ENCODE measurements around the gene STK33. TPM values are rescaled to one million over a fixed set of nuclear protein-coding genes. Genes with fewer than 3 reads are reported as not detected.

The STK33 gene
- total and polyA plus RNA-seq, 2 of the 13 experiments (the other 11 are each of a cell fraction or from before 2014, with no cell fraction given): 2.7 to 12.6 TPM

DNA sequence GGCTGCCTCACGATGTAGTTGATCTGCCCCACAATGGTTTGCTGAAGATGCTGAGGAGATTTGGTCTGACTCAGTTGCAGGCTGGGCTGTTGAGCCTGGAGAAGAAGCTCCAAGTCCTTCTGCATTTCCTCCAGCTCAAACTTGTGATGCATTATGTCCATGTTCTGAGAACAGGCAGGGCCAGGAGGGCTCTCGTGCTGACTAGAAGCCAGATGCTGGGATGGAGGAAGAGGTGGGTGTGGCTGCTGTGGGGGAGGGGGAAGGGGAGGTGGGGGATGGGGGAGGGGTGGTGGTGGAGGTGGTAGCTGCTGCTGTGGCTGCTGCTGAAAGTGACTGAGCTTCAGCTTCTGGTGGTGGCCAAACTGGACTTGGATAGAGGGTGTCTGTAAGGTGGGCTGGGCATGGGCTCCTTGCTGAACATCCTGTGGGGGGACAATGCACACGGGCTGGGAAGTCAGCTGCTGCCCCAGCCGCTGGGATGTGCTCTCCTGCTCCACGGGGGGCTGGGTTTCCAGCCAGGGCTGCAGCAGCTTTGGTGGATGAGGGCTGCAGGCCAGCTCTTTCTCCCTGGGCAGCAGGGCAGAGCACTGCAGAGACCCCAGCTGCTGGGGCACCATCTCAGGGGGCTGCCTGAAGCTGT lies 46.4 kb upstream of the STK33 start:
- 100% methylated on average over 3 of the region's 5 CpGs for WGBS (ENCODE audit: low lambda C conversion rate)
- ChIA-PET CTCF (ENCODE audit: low intra/inter-chr PET ratio, low total read pairs) (no interaction called here), POLR2A (interaction anchor here (1.3 kb wide), 1 partner anchor 42 kb away, joined by 3 read pairs; the partner anchor contains the start of genes RPL27A and TRIM66)
- H3K4me1 ChIP-seq (ENCODE audit: insufficient read depth, low read length): no peaks in the 10 kb centered on the region
- H3K36me3 ChIP-seq (replicated peaks in 1 of 2; ENCODE audit: control insufficient read depth in 1 of 2, insufficient read depth in 2 of 2, low read length in 2 of 2): peaks cover 29 to 48% of the 10 kb centered on the region in 2 experiments
- FAIRE-seq (no peak), ATAC-seq (no peak), DNase-seq (ENCODE audit: low spot score) (no peak)
- H3K4me2 ChIP-seq (ENCODE audit: low read depth, low read length): no peak overlapping the region
- no peaks in the 10 kb centered on the region for H3K9me3 ChIP-seq (ENCODE audit: low read length)
- H3K4me3 ChIP-seq (replicated peaks in 1 of 3; ENCODE audit: insufficient read depth in 1 of 3, low read depth in 2 of 3, low read length in 3 of 3): no peak overlapping the region
- H2AFZ ChIP-seq (ENCODE audit: low read length): no peak overlapping the region
- no peaks in the 10 kb centered on the region for H3K79me2 ChIP-seq (ENCODE audit: insufficient read depth, low read length)
- TF ChIP-seq, protein P1, sequence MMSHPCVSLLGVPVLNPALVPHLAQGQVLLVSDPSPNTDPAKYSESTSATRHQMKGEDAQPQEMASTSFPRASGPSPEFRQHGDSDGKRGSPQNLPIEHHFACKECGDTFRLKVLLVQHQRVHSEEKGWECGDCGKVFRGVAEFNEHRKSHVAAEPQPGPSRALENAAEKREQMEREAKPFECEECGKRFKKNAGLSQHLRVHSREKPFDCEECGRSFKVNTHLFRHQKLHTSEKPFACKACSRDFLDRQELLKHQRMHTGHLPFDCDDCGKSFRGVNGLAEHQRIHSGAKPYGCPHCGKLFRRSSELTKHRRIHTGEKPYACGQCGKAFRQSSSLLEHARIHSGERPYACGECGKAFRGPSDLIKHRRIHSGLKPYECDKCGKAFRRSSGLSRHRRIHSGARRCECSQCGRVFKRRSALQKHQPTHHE (CRISPR knock-in tag; IDR thresholded peaks at IDR 0.05; ENCODE audit: borderline replicate concordance): no peak
- TF ChIP-seq ELF3 (CRISPR knock-in tag; IDR thresholded peaks at IDR 0.05) (no peak), ZNF766 (CRISPR knock-in tag; IDR thresholded peaks at IDR 0.05; ENCODE audit: borderline replicate concordance) (no peak), RXRB (CRISPR knock-in tag; IDR thresholded peaks at IDR 0.05; ENCODE audit: borderline replicate concordance) (no peak), ZNF75D (CRISPR knock-in tag; IDR thresholded peaks at IDR 0.05; ENCODE audit: borderline replicate concordance) (no peak), CREM (IDR thresholded peaks at IDR 0.05) (no peak), CREM (CRISPR knock-in tag; IDR thresholded peaks at IDR 0.05) (no peak), AHR (CRISPR knock-in tag; IDR thresholded peaks at IDR 0.05) (no peak)
- TF ChIP-seq, protein P2, sequence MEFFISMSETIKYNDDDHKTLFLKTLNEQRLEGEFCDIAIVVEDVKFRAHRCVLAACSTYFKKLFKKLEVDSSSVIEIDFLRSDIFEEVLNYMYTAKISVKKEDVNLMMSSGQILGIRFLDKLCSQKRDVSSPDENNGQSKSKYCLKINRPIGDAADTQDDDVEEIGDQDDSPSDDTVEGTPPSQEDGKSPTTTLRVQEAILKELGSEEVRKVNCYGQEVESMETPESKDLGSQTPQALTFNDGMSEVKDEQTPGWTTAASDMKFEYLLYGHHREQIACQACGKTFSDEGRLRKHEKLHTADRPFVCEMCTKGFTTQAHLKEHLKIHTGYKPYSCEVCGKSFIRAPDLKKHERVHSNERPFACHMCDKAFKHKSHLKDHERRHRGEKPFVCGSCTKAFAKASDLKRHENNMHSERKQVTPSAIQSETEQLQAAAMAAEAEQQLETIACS (CRISPR knock-in tag; IDR thresholded peaks at IDR 0.05): no peak
- TF ChIP-seq, protein P3, sequence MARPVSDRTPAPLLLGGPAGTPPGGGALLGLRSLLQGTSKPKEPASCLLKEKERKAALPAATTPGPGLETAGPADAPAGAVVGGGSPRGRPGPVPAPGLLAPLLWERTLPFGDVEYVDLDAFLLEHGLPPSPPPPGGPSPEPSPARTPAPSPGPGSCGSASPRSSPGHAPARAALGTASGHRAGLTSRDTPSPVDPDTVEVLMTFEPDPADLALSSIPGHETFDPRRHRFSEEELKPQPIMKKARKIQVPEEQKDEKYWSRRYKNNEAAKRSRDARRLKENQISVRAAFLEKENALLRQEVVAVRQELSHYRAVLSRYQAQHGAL (CRISPR knock-in tag; IDR thresholded peaks at IDR 0.05; ENCODE audit: not compliant biosample characterization): no peak
- TF ChIP-seq, protein P4, sequence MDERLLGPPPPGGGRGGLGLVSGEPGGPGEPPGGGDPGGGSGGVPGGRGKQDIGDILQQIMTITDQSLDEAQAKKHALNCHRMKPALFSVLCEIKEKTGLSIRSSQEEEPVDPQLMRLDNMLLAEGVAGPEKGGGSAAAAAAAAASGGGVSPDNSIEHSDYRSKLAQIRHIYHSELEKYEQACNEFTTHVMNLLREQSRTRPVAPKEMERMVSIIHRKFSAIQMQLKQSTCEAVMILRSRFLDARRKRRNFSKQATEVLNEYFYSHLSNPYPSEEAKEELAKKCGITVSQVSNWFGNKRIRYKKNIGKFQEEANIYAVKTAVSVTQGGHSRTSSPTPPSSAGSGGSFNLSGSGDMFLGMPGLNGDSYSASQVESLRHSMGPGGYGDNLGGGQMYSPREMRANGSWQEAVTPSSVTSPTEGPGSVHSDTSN (CRISPR knock-in tag; IDR thresholded peaks at IDR 0.05): no peak
- intact Hi-C loops (cut with micrococcal nuclease; ENCODE audit: unreplicated experiment) (no loop called here), in situ Hi-C loops (cut with HindIII; ENCODE audit: extremely low pct_ligation_motif_present, low pct_unique_long_range_greater_than_20kb) (no loop called here)
- H4K20me1 ChIP-seq (ENCODE audit: insufficient read depth, low read length): no peaks in the 10 kb centered on the region
- H3K27me3 ChIP-seq (ENCODE audit: control insufficient read depth in 1 of 2, insufficient read depth in 2 of 2, low read length in 2 of 2): no peaks in the 10 kb centered on the region
- H3K9ac ChIP-seq (ENCODE audit: insufficient read depth, low read depth, low read length): no peak overlapping the region
- H3K27ac ChIP-seq (ENCODE audit: extremely low read length, insufficient read depth, low read length): no peak overlapping the region
- BruUV-seq (replicated peaks): no TSS peak
